Neural progenitor cell (in vitro differentiated cells): Measurements from ENCODE around the gene TOGARAM2. TPM values are rescaled to one million over a fixed set of nuclear protein-coding genes. Genes with fewer than 3 reads are reported as not detected.
A peak's percentile ranks its signal among the peaks of the same experiment; 100 is the strongest.

Source experiments
- DNase-seq: peaks from one replicate; pipeline ENCODE4 v3.0.0-alpha.2; 2016; ENCODE audit warnings: low spot score
- H2AFZ ChIP-seq: fragments of 200-600 bp; sonication (generic); replicated peaks from 2 replicates; pipeline ENCODE4 v1.6.1; 2016; ENCODE audit warnings: antibody characterized with exemption
- H3F3A ChIP-seq: fragments of 200-600 bp; sonication (generic); 2 replicates; pipeline ENCODE4 v1.6.1; 2016; ENCODE audit warnings: antibody characterized with exemption, low read depth
- H3K27ac ChIP-seq: fragments of 200-600 bp; sonication (generic); 2 replicates; pipeline ENCODE4 v1.5.1; 2016; ENCODE audit warnings: mild to moderate bottlenecking
- H3K27me3 ChIP-seq: fragments of 200-600 bp; sonication (generic); 2 replicates; pipeline ENCODE4 v1.6.1; 2016; ENCODE audit warnings: mild to moderate bottlenecking, moderate library complexity
- H3K36me3 ChIP-seq: fragments of 200-600 bp; sonication (generic); 2 replicates; pipeline ENCODE4 v1.5.1; 2016
- H3K4me1 ChIP-seq: fragments of 200-600 bp; sonication (generic); 2 replicates; pipeline ENCODE4 v1.6.1; 2016; ENCODE audit warnings: mixed run types
- H3K4me2 ChIP-seq: fragments of 200-600 bp; sonication (generic); 2 replicates; pipeline ENCODE4 v1.6.1; 2016
- H3K4me3 ChIP-seq: fragments of 200-600 bp; sonication (generic); 2 replicates; pipeline ENCODE4 v1.5.1; 2016
- H3K79me2 ChIP-seq: fragments of 200-600 bp; sonication (generic); 2 replicates; pipeline ENCODE4 v1.6.1; 2016; ENCODE audit warnings: low read depth
- H3K9ac ChIP-seq: fragments of 200-600 bp; sonication (generic); 2 replicates; pipeline ENCODE4 v1.6.1; 2016
- H3K9me3 ChIP-seq: fragments of 200-600 bp; sonication (generic); 2 replicates; pipeline ENCODE4 v1.5.1; 2016; ENCODE audit warnings: low read depth
- H4K20me1 ChIP-seq: fragments of 200-600 bp; sonication (generic); 2 replicates; pipeline ENCODE4 v1.6.1; 2016; ENCODE audit warnings: low read depth
- H3K27ac Mint-ChIP-seq: 3 replicates; pipeline ENCODE4 v1.8.0; 2021; ENCODE audit warnings: mixed read lengths
- H3K27me3 Mint-ChIP-seq: 2 replicates; pipeline ENCODE4 v1.8.0; 2022; ENCODE audit warnings: low read depth, mild to moderate bottlenecking, inconsistent platforms, moderate library complexity, mixed read lengths; ENCODE audit not compliant: insufficient read depth
- H3K36me3 Mint-ChIP-seq: 3 replicates; pipeline ENCODE4 v1.8.0; 2021; ENCODE audit warnings: mixed read lengths
- H3K4me1 Mint-ChIP-seq: 3 replicates; pipeline ENCODE4 v1.8.0; 2021; ENCODE audit warnings: mixed read lengths
- H3K4me3 Mint-ChIP-seq: 3 replicates; pipeline ENCODE4 v1.8.0; 2021; ENCODE audit warnings: mild to moderate bottlenecking, moderate library complexity, mixed read lengths
- H3K9me3 Mint-ChIP-seq: 3 replicates; pipeline ENCODE4 v1.8.0; 2020; ENCODE audit warnings: mixed read lengths
- EZH2 ChIP-seq: fragments of 200-600 bp; sonication (generic); IDR thresholded peaks from 2 replicates; pipeline ENCODE4 v1.6.1; 2017; ENCODE audit warnings: antibody characterized with exemption, mild to moderate bottlenecking, moderate library complexity
- EZH2phosphoT487 ChIP-seq: fragments of 200-600 bp; sonication (generic); IDR thresholded peaks from 2 replicates; pipeline ENCODE4 v1.6.1; 2017; ENCODE audit warnings: antibody characterized with exemption
- total RNA-seq: library from RNA; depleted of rRNA; stranded (reverse); fragments of >200 nt; gene quantifications from 2 replicates; pipeline ENCODE4 v1.2.3, GENCODE V29; 2015; ENCODE audit warnings: low replicate concordance
- TF ChIP-seq, protein P1 (sequence below): fragments of 200-600 bp; sonication (generic); IDR thresholded peaks from 2 replicates; pipeline ENCODE4 v1.5.1; 2017; ENCODE audit warnings: antibody characterized with exemption, mild to moderate bottlenecking

The TOGARAM2 gene
- total RNA-seq, 1 donor from 2014 or later, result 0.04 TPM

- Mint-ChIP-seq H3K4me3 (no peak overlapping the region), H3K27me3 (peaks cover 11% of the 10 kb centered on the region), H3K27ac (peak overlapping the region; percentile 70), H3K4me1 (peaks cover 26% of the 10 kb centered on the region), H3K36me3 (no peaks in the 10 kb centered on the region), H3K9me3 (peaks cover 5% of the 10 kb centered on the region)
- Histone ChIP-seq H3K36me3 (no peaks in the 10 kb centered on the region), H4K20me1 (no peaks in the 10 kb centered on the region), H3K4me3 (no peak overlapping the region), H3F3A (no peaks in the 10 kb centered on the region), H3K27me3 (no peaks in the 10 kb centered on the region), H3K9ac (no peak overlapping the region), H3K27ac (no peak overlapping the region), H2AFZ (no peak overlapping the region), H3K9me3 (no peaks in the 10 kb centered on the region), H3K4me1 (peaks cover 9% of the 10 kb centered on the region), H3K4me2 (no peak overlapping the region), H3K79me2 (no peaks in the 10 kb centered on the region)
- no peak for DNase-seq
- TF ChIP-seq, protein P1, sequence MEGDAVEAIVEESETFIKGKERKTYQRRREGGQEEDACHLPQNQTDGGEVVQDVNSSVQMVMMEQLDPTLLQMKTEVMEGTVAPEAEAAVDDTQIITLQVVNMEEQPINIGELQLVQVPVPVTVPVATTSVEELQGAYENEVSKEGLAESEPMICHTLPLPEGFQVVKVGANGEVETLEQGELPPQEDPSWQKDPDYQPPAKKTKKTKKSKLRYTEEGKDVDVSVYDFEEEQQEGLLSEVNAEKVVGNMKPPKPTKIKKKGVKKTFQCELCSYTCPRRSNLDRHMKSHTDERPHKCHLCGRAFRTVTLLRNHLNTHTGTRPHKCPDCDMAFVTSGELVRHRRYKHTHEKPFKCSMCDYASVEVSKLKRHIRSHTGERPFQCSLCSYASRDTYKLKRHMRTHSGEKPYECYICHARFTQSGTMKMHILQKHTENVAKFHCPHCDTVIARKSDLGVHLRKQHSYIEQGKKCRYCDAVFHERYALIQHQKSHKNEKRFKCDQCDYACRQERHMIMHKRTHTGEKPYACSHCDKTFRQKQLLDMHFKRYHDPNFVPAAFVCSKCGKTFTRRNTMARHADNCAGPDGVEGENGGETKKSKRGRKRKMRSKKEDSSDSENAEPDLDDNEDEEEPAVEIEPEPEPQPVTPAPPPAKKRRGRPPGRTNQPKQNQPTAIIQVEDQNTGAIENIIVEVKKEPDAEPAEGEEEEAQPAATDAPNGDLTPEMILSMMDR, result no peak
- TF ChIP-seq EZH2, result no peak
- TF ChIP-seq EZH2phosphoT487, result no peak
These were observed 2.5 kb upstream of the TOGARAM2 start for GRCh38 chr2:28978606-28979005.

DNA sequence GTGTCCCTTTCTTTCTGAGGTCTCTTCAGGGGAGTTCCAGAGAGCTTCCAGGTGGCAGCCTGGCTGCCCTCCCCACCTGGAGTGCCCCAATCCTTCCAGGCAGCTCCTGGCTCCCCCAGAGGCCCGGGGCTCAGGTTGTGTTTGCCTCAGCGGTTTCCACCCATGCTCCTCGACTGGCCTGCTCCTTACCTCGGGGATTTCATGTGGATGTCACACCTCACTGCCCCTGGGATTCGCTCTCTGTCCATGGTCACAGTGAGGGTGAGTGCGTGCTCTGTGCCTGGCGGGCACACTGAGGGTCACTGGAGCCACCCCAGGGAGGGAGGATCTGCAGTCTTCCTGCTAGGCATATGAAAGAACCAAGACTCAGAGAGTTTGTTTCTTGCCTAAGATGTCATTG, 2.1 kb upstream of the TOGARAM2 start:
- Histone ChIP-seq H3K4me3 (no peak overlapping the region), H3K9ac (no peak overlapping the region), H4K20me1 (no peaks in the 10 kb centered on the region), H3K36me3 (no peaks in the 10 kb centered on the region), H3K27ac (no peak overlapping the region), H3K4me2 (no peak overlapping the region), H3F3A (no peaks in the 10 kb centered on the region), H2AFZ (no peak overlapping the region), H3K27me3 (no peaks in the 10 kb centered on the region), H3K79me2 (no peaks in the 10 kb centered on the region), H3K4me1 (peaks cover 9% of the 10 kb centered on the region), H3K9me3 (no peaks in the 10 kb centered on the region)
- Mint-ChIP-seq H3K9me3 (peaks cover 2% of the 10 kb centered on the region), H3K4me1 (peaks cover 26% of the 10 kb centered on the region), H3K36me3 (no peaks in the 10 kb centered on the region), H3K27ac (peak overlapping the region; percentile 95), H3K27me3 (peaks cover 8% of the 10 kb centered on the region), H3K4me3 (no peak overlapping the region)
- no peak for DNase-seq
- TF ChIP-seq EZH2phosphoT487 (no peak), EZH2 (no peak)
- TF ChIP-seq, protein P1, result no peak

DNA sequence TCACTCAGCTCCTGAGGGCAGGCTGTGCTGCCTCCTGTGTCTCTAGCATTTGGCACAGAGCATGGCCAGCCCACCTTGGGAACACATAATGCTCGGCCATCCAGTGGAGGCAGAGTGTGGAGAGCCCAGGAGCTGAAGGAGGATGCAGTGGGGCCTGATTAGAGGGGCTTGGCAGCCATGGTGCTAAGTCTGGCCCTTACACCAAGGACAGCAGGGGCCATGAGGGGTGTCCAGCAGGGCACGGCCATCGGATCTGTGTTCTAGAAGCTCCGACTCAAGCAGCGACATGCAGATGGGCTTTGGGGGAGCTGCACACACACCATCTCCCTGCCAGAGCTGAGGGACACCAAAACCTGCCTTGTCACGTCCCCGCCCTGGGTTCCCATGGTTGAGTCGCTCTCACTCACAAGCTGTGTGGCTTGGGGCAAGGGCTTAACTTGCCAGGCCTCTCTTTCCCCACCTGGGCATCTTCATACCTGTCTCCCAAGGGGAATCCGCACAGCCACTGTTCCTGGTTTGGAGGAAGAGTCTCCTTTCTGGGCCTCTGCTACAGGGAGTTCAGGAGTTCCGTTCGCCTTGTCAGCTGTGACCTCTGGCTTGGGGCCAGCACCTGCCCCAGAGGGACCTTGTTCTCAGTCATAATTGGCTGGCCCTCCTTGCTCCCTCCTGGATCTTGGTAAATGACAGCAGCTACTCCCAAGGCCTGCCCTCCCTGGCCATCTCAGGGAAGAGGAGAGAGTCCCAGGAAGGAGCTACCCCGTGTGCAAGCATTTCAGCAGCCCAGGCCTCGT, 1.3 kb upstream of the TOGARAM2 start:
- no peaks in the 10 kb centered on the region for H4K20me1 ChIP-seq
- no peak overlapping the region for H3K9ac ChIP-seq
- H3K9me3 ChIP-seq, result no peaks in the 10 kb centered on the region
- TF ChIP-seq EZH2phosphoT487 (no peak), EZH2 (no peak)
- H3K4me1 ChIP-seq, result peaks cover 9% of the 10 kb centered on the region
- H3K27ac ChIP-seq, result no peak overlapping the region
- no peak overlapping the region for H3K4me3 ChIP-seq
- no peaks in the 10 kb centered on the region for H3F3A ChIP-seq
- Mint-ChIP-seq H3K4me3 (peak overlapping the region; percentile 48), H3K36me3 (no peaks in the 10 kb centered on the region), H3K4me1 (peaks cover 26% of the 10 kb centered on the region), H3K27me3 (peaks cover 8% of the 10 kb centered on the region), H3K27ac (no peak overlapping the region), H3K9me3 (peaks cover 1% of the 10 kb centered on the region)
- no peak overlapping the region for H2AFZ ChIP-seq
- DNase-seq, result no peak
- no peak overlapping the region for H3K4me2 ChIP-seq
- no peaks in the 10 kb centered on the region for H3K79me2 ChIP-seq
- H3K36me3 ChIP-seq, result no peaks in the 10 kb centered on the region
- no peaks in the 10 kb centered on the region for H3K27me3 ChIP-seq

DNA sequence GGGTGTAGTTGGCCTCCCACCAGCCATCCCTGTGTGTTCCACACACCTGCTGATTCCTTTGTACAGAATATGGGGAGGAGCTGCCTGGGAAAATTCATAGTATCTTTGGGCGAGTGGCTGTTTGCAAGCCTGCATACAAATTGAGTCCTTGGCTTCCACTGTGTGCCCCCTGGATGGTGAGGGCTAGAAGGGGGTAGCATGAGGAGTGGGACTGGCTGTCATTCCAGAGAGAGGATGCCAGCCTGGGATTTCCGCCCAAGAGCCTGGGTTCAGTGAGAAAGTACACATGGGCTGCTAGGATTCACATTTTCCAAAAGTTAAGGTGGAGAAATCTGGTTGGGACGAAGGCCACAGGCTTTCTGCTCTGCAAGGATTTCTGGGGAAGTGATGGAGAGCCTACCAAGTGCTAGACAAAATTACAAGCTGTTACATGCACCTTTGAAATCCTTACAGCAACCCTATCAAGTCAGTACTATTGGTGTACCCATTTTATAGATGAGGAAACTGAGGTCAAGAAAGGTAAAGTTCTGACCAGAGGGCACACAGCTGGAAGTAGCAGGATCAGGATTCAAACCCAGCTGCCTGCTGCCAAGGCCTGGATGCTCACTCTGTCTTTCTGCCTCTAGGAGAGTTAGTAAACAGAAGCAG, 606 bp upstream of the TOGARAM2 start:
- Histone ChIP-seq H3K4me3 (no peak overlapping the region), H3K4me2 (no peak overlapping the region), H3K4me1 (peaks cover 9% of the 10 kb centered on the region), H3K9me3 (no peaks in the 10 kb centered on the region), H3K79me2 (no peaks in the 10 kb centered on the region), H3K9ac (no peak overlapping the region), H3K27ac (no peak overlapping the region), H3F3A (no peaks in the 10 kb centered on the region), H3K27me3 (no peaks in the 10 kb centered on the region), H2AFZ (no peak overlapping the region), H4K20me1 (no peaks in the 10 kb centered on the region), H3K36me3 (no peaks in the 10 kb centered on the region)
- no peak for TF ChIP-seq EZH2
- TF ChIP-seq, protein P1, result no peak
- no peak for TF ChIP-seq EZH2phosphoT487
- H3K4me1 Mint-ChIP-seq, result peaks cover 26% of the 10 kb centered on the region
- H3K36me3 Mint-ChIP-seq, result no peaks in the 10 kb centered on the region
- H3K9me3 Mint-ChIP-seq, result no peaks in the 10 kb centered on the region
- H3K4me3 Mint-ChIP-seq, result peak overlapping the region; percentile 46
- H3K27ac Mint-ChIP-seq, result peak overlapping the region; percentile 63
- DNase-seq, result no peak
- peaks cover 8% of the 10 kb centered on the region for H3K27me3 Mint-ChIP-seq
